PC-3 (cell line): ENCODE data around the gene PPP1R12B. TPM values are rescaled to one million over a fixed set of nuclear protein-coding genes. Genes with fewer than 3 reads are reported as not detected.
"Not testable (repeated sequence)": the region's sequence is repeated elsewhere in the genome, so short reads cannot be mapped to it uniquely, and the experiment has no call there.

ENCODE experiments used
- ATAC-seq: fragments of 200-7000 bp; cut with Tn5 transposase; 2 replicates; pipeline ENCODE4 v1.9.1; 2020; ENCODE audit warnings: mild to moderate bottlenecking, moderate library complexity
- BruUV-seq: library from RNA; stranded (reverse); fragments of 400-500 nt; replicated peaks from 2 replicates; lab custom pipeline; 2021; lab: Mats Ljungman, UMichigan
- CTCF ChIA-PET: fragments of 300-600 bp; sonication (Branson Sonifier 250); formaldehyde crosslinking; loops from one replicate; lab custom pipeline; 2022; ENCODE audit warnings: antibody characterized with exemption; lab: Charles Lee
- POLR2A ChIA-PET: fragments of 300-600 bp; sonication (Branson Sonifier 250); formaldehyde crosslinking; loops from one replicate; lab custom pipeline; 2022; ENCODE audit warnings: antibody characterized with exemption; ENCODE audit not compliant: unreplicated experiment; lab: Charles Lee
- DNase-seq: peaks from one replicate; pipeline ENCODE4 v3.0.0-alpha.2; 2015
- H2AFZ ChIP-seq: fragments of 300-600 bp; sonication (generic); 2 replicates; pipeline ENCODE4 v1.6.0; 2016; ENCODE audit warnings: antibody characterized with exemption, low read length
- H3F3A ChIP-seq: fragments of 300-600 bp; sonication (generic); one replicate; pipeline ENCODE4 v1.6.0; 2017; ENCODE audit warnings: antibody characterized with exemption, low read length, control low read depth, mild to moderate bottlenecking; ENCODE audit not compliant: unreplicated experiment
- H3K27ac ChIP-seq: fragments of 300-600 bp; sonication (generic); 2 replicates; pipeline ENCODE4 v1.5.1; 2016; ENCODE audit warnings: mild to moderate bottlenecking, low read length
- H3K27me3 ChIP-seq: fragments of 300-600 bp; sonication (generic); 2 replicates; pipeline ENCODE4 v1.6.1; 2016; ENCODE audit warnings: low read length, mixed read lengths
- H3K36me3 ChIP-seq: fragments of 300-600 bp; sonication (generic); 2 replicates; pipeline ENCODE4 v1.6.1; 2016; ENCODE audit warnings: low read depth, mixed run types, low read length, mixed read lengths
- H3K4me1 ChIP-seq: fragments of 300-600 bp; sonication (generic); 2 replicates; pipeline ENCODE4 v1.5.1; 2016; ENCODE audit warnings: low read length; ENCODE audit not compliant: insufficient read depth
- H3K4me2 ChIP-seq: fragments of 300-600 bp; sonication (generic); 2 replicates; pipeline ENCODE4 v1.6.0; 2016; ENCODE audit warnings: low read length
- H3K4me3 ChIP-seq: fragments of 300-600 bp; sonication (generic); 2 replicates; pipeline ENCODE4 v1.5.1; 2016; ENCODE audit warnings: mild to moderate bottlenecking, low read length, mixed read lengths
- H3K79me2 ChIP-seq: fragments of 300-600 bp; sonication (generic); 2 replicates; pipeline ENCODE4 v1.6.1; 2017; ENCODE audit warnings: low read length, mixed read lengths
- H3K9ac ChIP-seq: fragments of 300-600 bp; sonication (generic); 2 replicates; pipeline ENCODE4 v1.6.0; 2016; ENCODE audit warnings: mild to moderate bottlenecking, low read length
- H3K9me2 ChIP-seq: fragments of 300-600 bp; sonication (generic); replicated peaks from 2 replicates; pipeline ENCODE4 v1.6.1; 2016; ENCODE audit warnings: mixed run types, low read length, mixed read lengths
- H3K9me3 ChIP-seq: fragments of 300-600 bp; sonication (generic); 2 replicates; pipeline ENCODE4 v1.6.1; 2016; ENCODE audit warnings: low read length, mixed read lengths
- H4K20me1 ChIP-seq: fragments of 300-600 bp; sonication (generic); 2 replicates; pipeline ENCODE4 v1.6.1; 2016; ENCODE audit warnings: low read length, mixed read lengths
- CTCF ChIP-seq: fragments of 300-600 bp; sonication (generic); conservative IDR thresholded peaks from 2 replicates; pipeline ENCODE4 v1.5.1; 2017; ENCODE audit warnings: antibody characterized with exemption, low read depth, mild to moderate bottlenecking, low read length
- EZH2 ChIP-seq: fragments of 300-600 bp; sonication (generic); IDR thresholded peaks from one replicate; pipeline ENCODE4 v1.6.1; 2017; ENCODE audit warnings: antibody characterized with exemption, mild to moderate bottlenecking, low read length; ENCODE audit not compliant: unreplicated experiment
- EZH2phosphoT487 ChIP-seq: fragments of 300-600 bp; sonication (generic); IDR thresholded peaks from 2 replicates; pipeline ENCODE4 v1.6.1; 2018; ENCODE audit warnings: mild to moderate bottlenecking, antibody characterized with exemption, low read length, borderline replicate concordance
- intact Hi-C: fragments of 100-400 bp; cut with micrococcal nuclease; formaldehyde crosslinking; loops from 2 replicates; pipeline ENCODE4 v1.9.0; 2023
- total RNA-seq: library from RNA; depleted of rRNA; stranded (reverse); fragments of >200 nt; gene quantifications from 2 replicates; pipeline ENCODE4 v1.2.3, GENCODE V29; 2014

PPP1R12B gene
- total RNA-seq, 1 experiment from 2014 or later: 2.0 TPM

- H2AFZ ChIP-seq, CTCF ChIA-PET, POLR2A ChIA-PET, BruUV-seq, H3K4me1 ChIP-seq, H3K4me3 ChIP-seq, H3K9me3 ChIP-seq, H3K4me2 ChIP-seq, H3K79me2 ChIP-seq, H4K20me1 ChIP-seq, H3K27me3 ChIP-seq, H3K9me2 ChIP-seq, H3K9ac ChIP-seq, H3K27ac ChIP-seq, DNase-seq, H3K36me3 ChIP-seq, H3F3A ChIP-seq, ATAC-seq, intact Hi-C loops: not testable (repeated sequence)
Observed at GRCh38 chr1:202637321-202638018, 289.0 kb downstream of the PPP1R12B start.

DNA sequence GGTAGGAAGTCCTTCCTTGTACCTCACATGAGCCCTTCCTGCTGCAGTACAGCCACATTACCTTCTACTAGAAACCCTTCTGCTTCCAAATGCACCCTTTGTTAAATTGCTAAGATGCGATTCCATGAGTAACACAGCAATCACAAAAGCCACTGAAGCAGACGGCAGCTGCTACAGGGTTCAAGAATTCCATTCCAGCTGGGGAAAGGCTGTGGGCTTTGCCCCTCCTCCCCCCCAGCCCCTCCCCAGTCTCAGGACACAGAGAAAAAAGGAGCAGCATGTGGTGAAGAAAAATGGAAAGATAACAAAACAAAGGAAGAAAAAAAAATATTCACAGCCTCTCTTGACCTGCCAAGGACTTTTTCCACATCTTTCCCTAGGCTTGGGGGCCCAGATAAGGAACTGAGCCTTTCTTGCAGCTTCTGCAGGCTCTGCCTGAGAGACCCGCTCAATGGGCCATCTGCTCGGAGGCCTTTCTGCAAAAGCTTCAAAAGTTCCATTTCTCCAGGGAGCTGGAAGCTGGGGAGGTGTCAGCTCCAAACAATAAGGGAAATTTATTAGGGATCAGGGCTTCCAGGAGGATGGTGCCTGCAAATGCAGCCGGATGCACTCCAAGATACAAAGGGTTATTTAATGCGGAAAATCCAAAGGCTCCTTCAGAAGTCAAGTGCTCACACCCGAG, 289.7 kb downstream of the PPP1R12B start:
- Histone ChIP-seq H3K4me1 (no peaks in the 10 kb centered on the region), H3K36me3 (no peaks in the 10 kb centered on the region), H3K27me3 (peaks cover 10% of the 10 kb centered on the region), H3F3A (no peaks in the 10 kb centered on the region), H2AFZ (no peak overlapping the region), H3K9me2 (no peaks in the 10 kb centered on the region), H3K9ac (no peak overlapping the region), H3K79me2 (no peaks in the 10 kb centered on the region), H3K4me2 (no peak overlapping the region), H3K27ac (no peak overlapping the region), H3K4me3 (no peak overlapping the region), H4K20me1 (no peaks in the 10 kb centered on the region), H3K9me3 (no peaks in the 10 kb centered on the region)
- intact Hi-C loops: no loop called here
- CTCF ChIA-PET: no interaction called here
- BruUV-seq: no TSS peak
- ATAC-seq (no peak), DNase-seq (no peak)
- TF ChIP-seq EZH2phosphoT487: no peak
- no peak for TF ChIP-seq EZH2
- no peak for TF ChIP-seq CTCF
- POLR2A ChIA-PET: no interaction called here

- H3K79me2 ChIP-seq, intact Hi-C loops, H3K27ac ChIP-seq, H3K4me3 ChIP-seq, CTCF ChIA-PET, DNase-seq, H3K9me2 ChIP-seq, H3K4me2 ChIP-seq, H4K20me1 ChIP-seq, H3K9me3 ChIP-seq, H3F3A ChIP-seq, H2AFZ ChIP-seq, BruUV-seq, POLR2A ChIA-PET, H3K9ac ChIP-seq, ATAC-seq, H3K36me3 ChIP-seq, H3K4me1 ChIP-seq: not testable (repeated sequence)
- H3K27me3 ChIP-seq: peaks cover 15% of the 10 kb centered on the region
Observed at GRCh38 chr1:202638701-202639305, 290.3 kb downstream of the PPP1R12B start.
